Upper lobe of right lung (tissue), 1 donor: Measurements from ENCODE around the gene GPSM3. TPM values are rescaled to one million over a fixed set of nuclear protein-coding genes. Genes with fewer than 3 reads are reported as not detected.
A peak's percentile ranks its signal among the peaks of the same experiment; 100 is the strongest.
"Not testable (repeated sequence)": the region's sequence is repeated elsewhere in the genome, so short reads cannot be mapped to it uniquely, and the experiment has no call there.

Source experiments
- ATAC-seq: fragments of 200-7000 bp; cut with Tn5 transposase; one replicate; pipeline ENCODE4 v1.9.1; 2020; ENCODE audit warnings: mild to moderate bottlenecking, moderate library complexity
- DNase-seq: peaks from one replicate; pipeline ENCODE4 v3.0.0-alpha.2; 2020
- H3K27ac ChIP-seq: fragments of 200-600 bp; one replicate; pipeline ENCODE4 v1.8.0; 2022
- H3K27me3 ChIP-seq: fragments of 200-600 bp; one replicate; pipeline ENCODE4 v1.8.0; 2022; ENCODE audit warnings: mild to moderate bottlenecking
- H3K36me3 ChIP-seq: fragments of 200-600 bp; one replicate; pipeline ENCODE4 v1.8.0; 2022
- H3K4me1 ChIP-seq: fragments of 200-600 bp; one replicate; pipeline ENCODE4 v1.8.0; 2022
- H3K4me3 ChIP-seq: fragments of 200-600 bp; one replicate; pipeline ENCODE4 v1.8.0; 2022; ENCODE audit warnings: mild to moderate bottlenecking
- H3K9me3 ChIP-seq: fragments of 200-600 bp; one replicate; pipeline ENCODE4 v1.8.0; 2022
- CTCF ChIP-seq: fragments of 200-600 bp; IDR thresholded peaks from one replicate; pipeline ENCODE4 v1.8.0; 2022; ENCODE audit warnings: antibody characterized with exemption
- intact Hi-C: fragments of 100-400 bp; cut with DNase I; formaldehyde crosslinking; loops from one replicate; pipeline ENCODE4 v1.11.0; 2022
- total RNA-seq: library from RNA; stranded (reverse); fragmentation: NEBNext Ultra II Directional; extraction: Animal tissue kit (Norgen Biotek cat#: 25700); gene quantifications from one replicate; pipeline ENCODE4 v1.2.1, GENCODE V29; 2021
- donor health status: DM: no; HTN: yes; CAD: no; lungs with severe emphysema.

GPSM3 gene
- total RNA-seq, 1 donor from 2014 or later: 51.9 TPM

- H3K36me3 ChIP-seq: no peaks in the 10 kb centered on the region
- no peaks in the 10 kb centered on the region for H3K9me3 ChIP-seq
- TF ChIP-seq CTCF: peak; percentile 51
- H3K27me3 ChIP-seq: no peaks in the 10 kb centered on the region
- H3K27ac ChIP-seq: peak overlapping the region; percentile 100
- intact Hi-C loops: no loop called here
- peak overlapping the region; percentile 86 for H3K4me3 ChIP-seq
- ATAC-seq: peak; percentile 94
- H3K4me1 ChIP-seq: peaks cover 42% of the 10 kb centered on the region
- DNase-seq: peak; percentile 100
These were observed 3.1 kb upstream of the GPSM3 start for GRCh38 chr6:32195652-32195901.

- H3K36me3 ChIP-seq: no peaks in the 10 kb centered on the region
- H3K27ac ChIP-seq: peak overlapping the region; percentile 87
- peak overlapping the region; percentile 56 for H3K4me3 ChIP-seq
- intact Hi-C loops: no loop called here
- H3K27me3 ChIP-seq: no peaks in the 10 kb centered on the region
- no peaks in the 10 kb centered on the region for H3K9me3 ChIP-seq
- peak; percentile 38 for TF ChIP-seq CTCF
- peaks cover 44% of the 10 kb centered on the region for H3K4me1 ChIP-seq
- no peak for ATAC-seq
- no peak for DNase-seq
These were observed 2.6 kb upstream of the GPSM3 start for GRCh38 chr6:32194825-32195651.

- Histone ChIP-seq H3K9me3 (no peaks in the 10 kb centered on the region), H3K36me3 (no peaks in the 10 kb centered on the region), H3K27me3 (no peaks in the 10 kb centered on the region), H3K27ac (peak overlapping the region; percentile 87), H3K4me3 (no peak overlapping the region), H3K4me1 (peaks cover 44% of the 10 kb centered on the region)
- ATAC-seq (no peak), DNase-seq (no peak)
- intact Hi-C loops: no loop called here
- TF ChIP-seq CTCF: no peak
These were observed 1.9 kb upstream of the GPSM3 start for GRCh38 chr6:32194388-32194787.

GRCh38 chr6:32193096-32193495 is 653 bp upstream of the GPSM3 start:
- H3K27ac ChIP-seq: peak overlapping the region; percentile 91
- intact Hi-C loops, H3K36me3 ChIP-seq, ATAC-seq, H3K9me3 ChIP-seq, DNase-seq, H3K27me3 ChIP-seq: not testable (repeated sequence)
- peak overlapping the region; percentile 66 for H3K4me3 ChIP-seq
- peaks cover 55% of the 10 kb centered on the region for H3K4me1 ChIP-seq

- no peak for TF ChIP-seq CTCF
- H3K27ac ChIP-seq: peak overlapping the region; percentile 91
- intact Hi-C loops: no loop called here
- H3K4me3 ChIP-seq: peak overlapping the region; percentile 66
- peaks cover 9% of the 10 kb centered on the region for H3K36me3 ChIP-seq
- no peaks in the 10 kb centered on the region for H3K27me3 ChIP-seq
- ATAC-seq (no peak), DNase-seq (no peak)
- H3K9me3 ChIP-seq: no peaks in the 10 kb centered on the region
- peaks cover 53% of the 10 kb centered on the region for H3K4me1 ChIP-seq
These were observed 491 bp downstream of the GPSM3 start for GRCh38 chr6:32191696-32192607.
